K562 (cell line): ENCODE data around the gene ST3GAL3. TPM values are rescaled to one million over a fixed set of nuclear protein-coding genes. Genes with fewer than 3 reads are reported as not detected.

ENCODE experiments used
- AFF4 ChIP-seq: sonication (generic); formaldehyde crosslinking; IDR thresholded peaks from 2 replicates; pipeline ENCODE4 v1.8.0; 2023; ENCODE audit warnings: mild to moderate bottlenecking, missing genetic modification reagents
- CBX1 ChIP-seq: sonication (generic); IDR thresholded peaks from 2 replicates; pipeline ENCODE4 v1.6.1; 2016; ENCODE audit warnings: antibody characterized with exemption, low read depth, mild to moderate bottlenecking
- CREBBP ChIP-seq: IDR thresholded peaks from one replicate; pipeline ENCODE4 v1.6.1; 2012; ENCODE audit warnings: low read depth, mild to moderate bottlenecking, control low read depth, inconsistent platforms, low read length
- CTCFL ChIP-seq: IDR thresholded peaks from 2 replicates; pipeline ENCODE4 v1.6.1; 2011; ENCODE audit warnings: borderline replicate concordance, low read depth, mild to moderate bottlenecking, moderate library complexity, low read length; ENCODE audit not compliant: insufficient read depth, poor library complexity, severe bottlenecking
- HMG20A ChIP-seq: fragments of 450-650 bp; formaldehyde crosslinking; conservative IDR thresholded peaks from 2 replicates; pipeline ENCODE4 v1.4.0; 2020; ENCODE audit warnings: mild to moderate bottlenecking, mixed read lengths
- HNRNPLL ChIP-seq: fragments of 200-400 bp; formaldehyde crosslinking; IDR thresholded peaks from 2 replicates; pipeline ENCODE4 v1.6.1; 2017; ENCODE audit warnings: low read length, low read depth, mild to moderate bottlenecking; ENCODE audit not compliant: poor library complexity, severe bottlenecking
- MAFK ChIP-seq: IDR thresholded peaks from 2 replicates; pipeline ENCODE4 v1.6.1; 2011; ENCODE audit warnings: low read length, improper control_type of control experiment
- NFIX ChIP-seq: fragments of 250-450 bp; sonication (Bioruptor Pico); IDR thresholded peaks from 2 replicates; pipeline ENCODE4 v1.4.0; 2020; ENCODE audit warnings: low read depth, mild to moderate bottlenecking, moderate library complexity
- PHF8 ChIP-seq: fragments of 200-600 bp; sonication (generic); IDR thresholded peaks from 2 replicates; pipeline ENCODE4 v1.6.1; 2012; ENCODE audit warnings: mixed run types, mild to moderate bottlenecking, inconsistent platforms, low read length, moderate library complexity, borderline replicate concordance
- POLR3G ChIP-seq: IDR thresholded peaks from 2 replicates; pipeline ENCODE4 v1.6.1; 2011; ENCODE audit not compliant: insufficient read length, insufficient replicate concordance; ENCODE audit errors: extremely low read depth
- TBP ChIP-seq: optimal IDR thresholded peaks from 2 replicates; pipeline ENCODE3; 2011; ENCODE audit warnings: low read depth, low read length, improper control_type of control experiment
- TRIM24 ChIP-seq, 2 experiments: fragments of 450-650 bp; IDR thresholded peaks; 2 replicates each; pipeline ENCODE4 v1.6.1; 2016
- TRIM28 ChIP-seq: fragments of 450-650 bp; IDR thresholded peaks from 2 replicates; pipeline ENCODE4 v1.6.1; 2017
- ZBED1 ChIP-seq: IDR thresholded peaks from 2 replicates; pipeline ENCODE4 v1.6.1; 2014
- ZFPM2 ChIP-seq: fragments of 250-450 bp; sonication (Bioruptor Pico); IDR thresholded peaks from 2 replicates; pipeline ENCODE4 v1.5.1; 2022; ENCODE audit warnings: mild to moderate bottlenecking
- ZNF121 ChIP-seq: sonication (generic); formaldehyde crosslinking; conservative IDR thresholded peaks from 2 replicates; pipeline ENCODE4 v1.8.0; 2022; ENCODE audit warnings: missing genetic modification reagents
- ZNF655 ChIP-seq: fragments of 250-450 bp; sonication (Bioruptor Pico); IDR thresholded peaks from 2 replicates; pipeline ENCODE4 v1.5.0; 2021
- ZZZ3 ChIP-seq: fragments of 450-650 bp; IDR thresholded peaks from 2 replicates; pipeline ENCODE4 v1.6.1; 2016; ENCODE audit warnings: antibody characterized with exemption, mild to moderate bottlenecking, moderate library complexity
- polyA plus RNA-seq, 8 experiments: library from polyadenylated mRNA; depleted of rRNA in 4 of 8; stranded (reverse) in 5 of 8; unstranded in 3 of 8; fragments of >200 nt; fragmentation: Nextera tagmentation in 2 of 8; fragmentation: Illumina TruSeq in 1 of 8; extraction: Ambion mirVana in 2 of 8; extraction: Trizol in 1 of 8; gene quantifications; 2 replicates each; pipeline versions ENCODE4 v1.2.1 to v1.2.3, GENCODE V29; 2011 to 2014; ENCODE audit warnings: inconsistent platforms in 1 of 8, missing spikeins in 1 of 8
- total RNA-seq, 7 experiments: library from RNA; depleted of rRNA in 6 of 7; stranded (reverse); fragments of >200 nt in 6 of 7; fragmentation: Illumina TruSeq in 2 of 7; extraction: Trizol in 2 of 7; gene quantifications; 2 replicates each; pipeline versions ENCODE4 v1.2.1 to v1.2.3, GENCODE V29; 2011 to 2021; ENCODE audit warnings: low replicate concordance in 1 of 7
- TF ChIP-seq, protein P1 (sequence below): IDR thresholded peaks from 2 replicates; pipeline ENCODE4 v1.6.1; 2012; ENCODE audit warnings: low read depth, low read length, improper control_type of control experiment, borderline replicate concordance

The ST3GAL3 gene
- total and polyA plus RNA-seq, 9 of the 15 experiments (the other 6 are each of a cell fraction or from before 2014, with no cell fraction given), result 1.2 to 18.9 (median 11.0) TPM

GRCh38 chr1:43946236-43947060 lies 239.1 kb downstream of the ST3GAL3 start, which contains the start of gene IPO13 (continued):
- TF ChIP-seq CTCFL (peak; percentile 84), TRIM24 (IDR thresholded peaks at IDR 0.05) (0 out of 4 replicates have a peak, but pooled peaks of 1 of the 2 experiments have one; percentile 33), TRIM28 (no peak), HMG20A (CRISPR knock-in tag) (no peak), CBX1 (peak; percentile 92), ZNF121 (CRISPR knock-in tag) (no peak), NFIX (CRISPR knock-in tag) (no peak), TBP (peak; percentile 91), AFF4 (CRISPR knock-in tag) (peak; percentile 91; the same call in 1 of the 2 replicates), MAFK (no peak), ZNF655 (CRISPR knock-in tag) (no peak), CREBBP (no peak), PHF8 (peak; percentile 85; the same call in 1 of the 2 replicates), POLR3G (no peak), ZBED1 (peak; percentile 27; the same call in 1 of the 2 replicates), ZZZ3 (no peak), ZFPM2 (CRISPR knock-in tag) (0 out of 2 replicates have a peak, but pooled peaks have one; percentile 47), HNRNPLL (no peak)
- TF ChIP-seq, protein P1, sequence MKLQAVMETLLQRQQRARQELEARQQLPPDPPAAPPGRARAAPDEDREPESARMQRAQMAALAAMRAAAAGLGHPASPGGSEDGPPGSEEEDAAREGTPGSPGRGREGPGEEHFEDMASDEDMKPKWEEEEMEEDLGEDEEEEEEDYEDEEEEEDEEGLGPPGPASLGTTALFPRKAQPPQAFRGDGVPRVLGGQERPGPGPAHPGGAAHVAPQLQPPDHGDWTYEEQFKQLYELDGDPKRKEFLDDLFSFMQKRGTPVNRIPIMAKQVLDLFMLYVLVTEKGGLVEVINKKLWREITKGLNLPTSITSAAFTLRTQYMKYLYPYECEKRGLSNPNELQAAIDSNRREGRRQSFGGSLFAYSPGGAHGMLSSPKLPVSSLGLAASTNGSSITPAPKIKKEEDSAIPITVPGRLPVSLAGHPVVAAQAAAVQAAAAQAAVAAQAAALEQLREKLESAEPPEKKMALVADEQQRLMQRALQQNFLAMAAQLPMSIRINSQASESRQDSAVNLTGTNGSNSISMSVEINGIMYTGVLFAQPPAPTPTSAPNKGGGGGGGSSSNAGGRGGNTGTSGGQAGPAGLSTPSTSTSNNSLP, result no peak
